ENCODE measurements around the gene TMEM150A.

DNA sequence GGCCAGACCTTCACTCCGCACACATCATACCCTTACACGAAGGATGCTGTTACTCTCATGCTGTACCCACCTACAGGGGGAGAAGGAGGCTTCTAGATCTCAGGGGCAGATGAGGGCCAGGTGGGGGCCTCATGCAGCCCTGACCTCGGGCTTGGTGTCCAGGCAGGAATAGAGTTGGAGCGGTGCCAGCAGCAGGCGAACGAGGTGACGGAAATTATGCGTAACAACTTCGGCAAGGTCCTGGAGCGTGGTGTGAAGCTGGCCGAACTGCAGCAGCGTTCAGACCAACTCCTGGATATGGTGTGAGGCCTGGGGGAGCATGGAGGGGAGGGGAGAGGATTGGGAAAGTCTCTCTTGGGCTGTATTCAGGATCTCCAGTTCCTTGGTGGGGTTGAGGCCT lies 10.9 kb downstream of the TMEM150A start:
- TF ChIP-seq CTCF (IDR thresholded peaks at IDR 0.05; ENCODE audit: insufficient read depth, low read length, poor library complexity, severe bottlenecking) (no peak), EZH2phosphoT487 (conservative IDR thresholded peaks at IDR 0.05; ENCODE audit: low read length) (no peak)
